H1 (cell line): Measurements from ENCODE around the gene TFB2M. TPM values are rescaled to one million over a fixed set of nuclear protein-coding genes. Genes with fewer than 3 reads are reported as not detected.

Experiments
- CTCF ChIA-PET: fragments of 300-600 bp; sonication (Branson Sonifier 250); formaldehyde crosslinking; loops from one replicate; lab custom pipeline; 2021; ENCODE audit not compliant: partially characterized antibody; lab: Charles Lee
- POLR2A ChIA-PET: fragments of 300-600 bp; sonication (Branson Sonifier 250); formaldehyde crosslinking; loops from one replicate; lab custom pipeline; 2021; ENCODE audit warnings: inconsistent platforms; ENCODE audit not compliant: partially characterized antibody; lab: Charles Lee
- DNase-seq, 2 experiments: peaks; one replicate each; pipeline versions ENCODE4 v3.0.0 to v3.0.0-alpha.2; 2010 to 2022; ENCODE audit warnings: low spot score in 2 of 2, low read depth in 1 of 2, mixed read lengths in 1 of 2
- FAIRE-seq: peaks from 2 replicates; lab custom pipeline; 2011; peaks lifted over from hg19 to GRCh38; lab: Jason Lieb, UNC
- H2AFZ ChIP-seq: 2 replicates; pipeline ENCODE4 v1.8.1; 2012; ENCODE audit warnings: low read length, inconsistent platforms
- H2AK5ac ChIP-seq: 2 replicates; pipeline ENCODE4 v1.6.1; 2013; ENCODE audit warnings: low read depth, low read length
- H2BK120ac ChIP-seq: replicated peaks from 2 replicates; pipeline ENCODE3; 2013; ENCODE audit warnings: low read depth, low read length, inconsistent platforms
- H2BK12ac ChIP-seq: 2 replicates; pipeline ENCODE4 v1.6.1; 2013; ENCODE audit warnings: low read depth, low read length
- H2BK15ac ChIP-seq: 2 replicates; pipeline ENCODE4 v1.6.1; 2013; ENCODE audit warnings: low read length
- H2BK20ac ChIP-seq: 2 replicates; pipeline ENCODE4 v1.6.1; 2013; ENCODE audit warnings: low read length
- H2BK5ac ChIP-seq: 2 replicates; pipeline ENCODE4 v1.6.1; 2013; ENCODE audit warnings: low read depth, low read length
- H3K14ac ChIP-seq: 2 replicates; pipeline ENCODE4 v1.6.1; 2013; ENCODE audit warnings: inconsistent platforms; ENCODE audit not compliant: insufficient read length
- H3K18ac ChIP-seq: 2 replicates; pipeline ENCODE4 v1.6.1; 2013; ENCODE audit warnings: low read length; ENCODE audit errors: extremely low read depth
- H3K23ac ChIP-seq: 2 replicates; pipeline ENCODE4 v1.6.1; 2013; ENCODE audit warnings: inconsistent platforms; ENCODE audit not compliant: insufficient read length
- H3K23me2 ChIP-seq: 2 replicates; pipeline ENCODE4 v1.6.1; 2013; ENCODE audit warnings: low read depth, low read length
- H3K27ac ChIP-seq: 2 replicates; pipeline ENCODE4 v1.6.1; 2011; ENCODE audit warnings: low read depth, low read length, inconsistent platforms
- H3K27me3 ChIP-seq, 4 experiments: replicated peaks in 1 of 4; 1 replicate in 1 of 4; 2 replicates in 3 of 4; pipeline versions ENCODE4 v1.6.1 to v1.8.1; 2011 to 2013; ENCODE audit warnings: low read length in 3 of 4, mild to moderate bottlenecking in 3 of 4, inconsistent platforms in 2 of 4, mixed read lengths in 2 of 4, moderate library complexity in 1 of 4; ENCODE audit not compliant: control insufficient read depth in 3 of 4, insufficient read depth in 3 of 4; ENCODE audit errors: extremely low read depth in 1 of 4
- H3K36me3 ChIP-seq, 4 experiments: 2 replicates each; pipeline versions ENCODE4 v1.6.1 to v1.8.1; 2011 to 2013; ENCODE audit warnings: mild to moderate bottlenecking in 4 of 4, low read length in 3 of 4, moderate library complexity in 2 of 4, control low read depth in 1 of 4, inconsistent platforms in 1 of 4; ENCODE audit not compliant: insufficient read depth in 4 of 4, control insufficient read depth in 2 of 4
- H3K4ac ChIP-seq: replicated peaks from 2 replicates; pipeline ENCODE3; 2013; ENCODE audit warnings: low read length, low read depth, mixed read lengths, inconsistent platforms; ENCODE audit not compliant: insufficient read length
- H3K4me1 ChIP-seq, 4 experiments: replicated peaks in 1 of 4; 1 replicate in 1 of 4; 2 replicates in 3 of 4; pipeline versions ENCODE4 v1.6.1 to v1.8.1; 2011 to 2013; ENCODE audit warnings: low read length in 3 of 4, inconsistent platforms in 2 of 4, mixed read lengths in 1 of 4; ENCODE audit not compliant: insufficient read depth in 4 of 4, control insufficient read depth in 3 of 4
- H3K4me2 ChIP-seq, 2 experiments: 2 replicates each; pipeline versions ENCODE4 v1.6.1 to v1.8.1; 2011 to 2013; ENCODE audit warnings: low read depth in 2 of 2, low read length in 2 of 2, control low read depth in 1 of 2, inconsistent platforms in 1 of 2, mild to moderate bottlenecking in 1 of 2; ENCODE audit not compliant: insufficient read depth in 1 of 2
- H3K4me3 ChIP-seq, 4 experiments: fragments of 200-600, 300-600 bp in 1 of 4; sonication (generic), shearing (Covaris generic), sonication (Bioruptor Twin) in 1 of 4; 2 replicates each; pipeline versions ENCODE4 v1.5.1 to v1.8.1; 2011 to 2016; ENCODE audit warnings: low read length in 4 of 4, low read depth in 3 of 4, control low read depth in 2 of 4, inconsistent platforms in 2 of 4, mild to moderate bottlenecking in 2 of 4, mixed read lengths in 1 of 4, moderate library complexity in 1 of 4; ENCODE audit not compliant: insufficient read depth in 2 of 4; ENCODE audit errors: extremely low read depth in 1 of 4
- H3K56ac ChIP-seq: replicated peaks from 2 replicates; pipeline ENCODE3; 2013; ENCODE audit warnings: low read depth, mild to moderate bottlenecking, mixed read lengths, low read length, inconsistent platforms; ENCODE audit not compliant: insufficient read length
- H3K79me1 ChIP-seq: 2 replicates; pipeline ENCODE4 v1.6.1; 2013; ENCODE audit warnings: low read depth, low read length, control low read depth
- H3K79me2 ChIP-seq, 2 experiments: 2 replicates each; pipeline versions ENCODE4 v1.6.1 to v1.8.1; 2012 to 2013; ENCODE audit warnings: low read length in 2 of 2, mild to moderate bottlenecking in 2 of 2, inconsistent platforms in 1 of 2; ENCODE audit not compliant: insufficient read depth in 2 of 2, control insufficient read depth in 1 of 2
- H3K9ac ChIP-seq, 4 experiments: replicated peaks in 1 of 4; 1 replicate in 1 of 4; 2 replicates in 3 of 4; pipeline versions ENCODE4 v1.6.1 to v1.8.1; 2011 to 2013; ENCODE audit warnings: low read depth in 3 of 4, low read length in 3 of 4, control low read depth in 2 of 4, mild to moderate bottlenecking in 2 of 4, moderate library complexity in 2 of 4, inconsistent platforms in 1 of 4; ENCODE audit errors: extremely low read depth in 1 of 4
- H3K9me3 ChIP-seq, 2 experiments: 2 replicates each; pipeline versions ENCODE4 v1.6.1 to v1.8.1; 2012 to 2013; ENCODE audit warnings: mild to moderate bottlenecking in 2 of 2, moderate library complexity in 2 of 2, control low read depth in 1 of 2, inconsistent platforms in 1 of 2, low read depth in 1 of 2, low read length in 1 of 2, mixed read lengths in 1 of 2; ENCODE audit not compliant: insufficient read depth in 2 of 2
- H4K20me1 ChIP-seq, 2 experiments: replicated peaks in 1 of 2; 2 replicates each; pipeline versions ENCODE3 to v1.8.1; 2011 to 2013; ENCODE audit warnings: inconsistent platforms in 2 of 2, low read length in 2 of 2, mild to moderate bottlenecking in 1 of 2; ENCODE audit not compliant: insufficient read depth in 2 of 2, control insufficient read depth in 1 of 2
- H4K5ac ChIP-seq: 2 replicates; pipeline ENCODE4 v1.6.1; 2013; ENCODE audit warnings: low read length, low read depth, mixed read lengths, inconsistent platforms; ENCODE audit not compliant: insufficient read length
- H4K8ac ChIP-seq: 2 replicates; pipeline ENCODE4 v1.8.0; 2013; ENCODE audit warnings: mild to moderate bottlenecking, moderate library complexity, low read length, inconsistent platforms; ENCODE audit not compliant: insufficient read depth; ENCODE audit errors: extremely low read depth
- H4K91ac ChIP-seq: replicated peaks from 2 replicates; pipeline ENCODE3; 2013; ENCODE audit warnings: low read length, mixed read lengths, inconsistent platforms; ENCODE audit not compliant: insufficient read length
- ASH2L ChIP-seq: fragments of 200-600, 300-600 bp; sonication (generic); IDR thresholded peaks from one replicate; pipeline ENCODE4 v1.7.1; 2017; ENCODE audit warnings: low read length
- BRCA1 ChIP-seq: IDR thresholded peaks from 2 replicates; pipeline ENCODE4 v1.6.1; 2012; ENCODE audit warnings: low read depth, low read length, improper control_type of control experiment
- HDAC2 ChIP-seq, 2 experiments: fragments of 300-600 bp in 1 of 2; sonication (generic) in 1 of 2; IDR thresholded peaks; 2 replicates each; pipeline ENCODE4 v1.6.1; 2011 to 2012; ENCODE audit warnings: low read depth in 2 of 2, low read length in 2 of 2, mild to moderate bottlenecking in 2 of 2, moderate library complexity in 2 of 2, borderline replicate concordance in 1 of 2, inconsistent platforms in 1 of 2
- TAF1 ChIP-seq: IDR thresholded peaks from 2 replicates; pipeline ENCODE4 v1.6.1; 2011; ENCODE audit warnings: mild to moderate bottlenecking, low read depth, low read length
- WGBS, 2 experiments: shearing (Covaris generic) in 1 of 2; methylation state at CpG; one replicate each; pipeline versions ENCODE4 v1.1.6 to v1.1.7; 2013 to 2015; ENCODE audit warnings: low lambda C conversion rate in 2 of 2, mixed read lengths in 2 of 2, inconsistent platforms in 1 of 2, low coverage in 1 of 2, missing lambda C conversion rate in 1 of 2; ENCODE audit not compliant: insufficient replicate concordance in 2 of 2, insufficient coverage in 1 of 2, insufficient read length in 1 of 2; ENCODE audit errors: extremely low coverage in 1 of 2, missing lambda C conversion rate in 1 of 2; 5-methylcytosine and 5-hydroxymethylcytosine counted together
- polyA plus RNA-seq, 7 experiments: library from polyadenylated mRNA; depleted of rRNA in 3 of 7; stranded (reverse) in 5 of 7; unstranded in 2 of 7; fragments of >200 nt in 5 of 7; fragments of 200-250 nt in 2 of 7; gene quantifications; 1 replicate in 5 of 7; 2 replicates in 1 of 7; 4 replicates in 1 of 7; pipeline versions ENCODE4 v1.2.1 to v1.2.3, GENCODE V29; 2011 to 2013; ENCODE audit warnings: missing spikeins in 2 of 7, mixed read lengths in 2 of 7
- total RNA-seq: library from RNA; stranded (reverse); fragmentation: NEBNext Ultra II Directional; extraction: Animal tissue kit (Norgen Biotek cat#: 25700); gene quantifications from 2 replicates; pipeline ENCODE4 v1.2.1, GENCODE V29; 2021

The TFB2M gene
- total and polyA plus RNA-seq, 2 of the 8 experiments (the other 6 are each of a cell fraction or from before 2014, with no cell fraction given) = 10.4 to 22.0 TPM

- Histone ChIP-seq H3K18ac (no peak overlapping the region), H2BK120ac (no peak overlapping the region), H3K4me1 (peaks cover 0 to 5% (median 2%) of the 10 kb centered on the region in 4 experiments; a peak in 2 of 7 replicates), H2BK20ac (no peak overlapping the region), H3K14ac (no peak overlapping the region), H4K91ac (no peak overlapping the region), H3K79me1 (no peaks in the 10 kb centered on the region; the same call in 1 of the 2 replicates), H3K9me3 (no peaks in the 10 kb centered on the region), H2BK15ac (no peak overlapping the region), H3K23me2 (no peaks in the 10 kb centered on the region), H3K36me3 (peaks cover 0 to 11% (median 6%) of the 10 kb centered on the region in 4 experiments; a peak in 5 of 8 replicates), H4K5ac (no peak overlapping the region), H2BK12ac (no peak overlapping the region), H4K8ac (no peak overlapping the region), H3K9ac (peak overlapping the region; percentile 51 to 84 (median 74); a peak in 6 of 7 replicates), H4K20me1 (peaks cover 0 to under 1% of the 10 kb centered on the region in 2 experiments), H3K27me3 (no peaks in the 10 kb centered on the region), H3K27ac (peak overlapping the region; percentile 66; the same call in 1 of the 2 replicates), H3K23ac (no peak overlapping the region), H2AK5ac (no peak overlapping the region), H2BK5ac (no peak overlapping the region; the same call in 1 of the 2 replicates), H3K4me3 (peak overlapping the region; percentile 81 to 98 (median 96)), H3K79me2 (peaks cover 7 to 68% of the 10 kb centered on the region in 2 experiments), H2AFZ (0 out of 2 replicates have a peak overlapping the region, but pooled peaks have one; percentile 81), H3K4ac (no peak overlapping the region), H3K56ac (no peak overlapping the region), H3K4me2 (peak overlapping the region; percentile 62 to 71)
- 63% methylated on average over 33 of the region's 33 CpGs; no CpG with 5 or more reads in 1 of the 2 experiments for WGBS, 2 experiments
- no peak for TF ChIP-seq BRCA1
- TF ChIP-seq HDAC2 (IDR thresholded peaks at IDR 0.05; ENCODE audit: borderline replicate concordance in 1 of 2, low read depth in 2 of 2, low read length in 2 of 2) = 0 out of 4 replicates have a peak, but pooled peaks of 1 of the 2 experiments have one; percentile 10
- TF ChIP-seq TAF1 = no peak
- no peak for TF ChIP-seq ASH2L
- DNase-seq (no peak), FAIRE-seq (no peak)
- CTCF ChIA-PET = interaction anchor here (0.8 to 2.1 kb wide), 2 partner anchors 33 to 35 kb away, joined by 3 to 6 read pairs; no protein-coding TSS in a partner anchor
- POLR2A ChIA-PET = interaction anchor here (1.1 to 3.8 kb wide), 7 partner anchors 10 to 58 kb away, joined by 3 to 17 read pairs (median 4); partner anchors contain the start of gene SMYD3
These were observed 966 bp downstream of the TFB2M start for GRCh38 chr1:246564839-246565750.
